LNCaP clone FGC (cell line): ENCODE measurements around the gene PLVAP.

Experiments used
- DNase-seq: peaks from one replicate; pipeline ENCODE4 v3.0.0-alpha.2; 2011; ENCODE audit warnings: low read depth
- H3K4me3 ChIP-seq: 2 replicates; pipeline ENCODE4 v1.5.1; 2011; ENCODE audit warnings: mild to moderate bottlenecking, low read depth, low read length, control low read depth
- TF ChIP-seq, protein P1 (sequence below): IDR thresholded peaks from 2 replicates; pipeline ENCODE4 v1.5.1; 2012; ENCODE audit warnings: mild to moderate bottlenecking; ENCODE audit not compliant: control insufficient read depth, insufficient read depth; ENCODE audit errors: extremely low read depth

The PLVAP gene

DNA sequence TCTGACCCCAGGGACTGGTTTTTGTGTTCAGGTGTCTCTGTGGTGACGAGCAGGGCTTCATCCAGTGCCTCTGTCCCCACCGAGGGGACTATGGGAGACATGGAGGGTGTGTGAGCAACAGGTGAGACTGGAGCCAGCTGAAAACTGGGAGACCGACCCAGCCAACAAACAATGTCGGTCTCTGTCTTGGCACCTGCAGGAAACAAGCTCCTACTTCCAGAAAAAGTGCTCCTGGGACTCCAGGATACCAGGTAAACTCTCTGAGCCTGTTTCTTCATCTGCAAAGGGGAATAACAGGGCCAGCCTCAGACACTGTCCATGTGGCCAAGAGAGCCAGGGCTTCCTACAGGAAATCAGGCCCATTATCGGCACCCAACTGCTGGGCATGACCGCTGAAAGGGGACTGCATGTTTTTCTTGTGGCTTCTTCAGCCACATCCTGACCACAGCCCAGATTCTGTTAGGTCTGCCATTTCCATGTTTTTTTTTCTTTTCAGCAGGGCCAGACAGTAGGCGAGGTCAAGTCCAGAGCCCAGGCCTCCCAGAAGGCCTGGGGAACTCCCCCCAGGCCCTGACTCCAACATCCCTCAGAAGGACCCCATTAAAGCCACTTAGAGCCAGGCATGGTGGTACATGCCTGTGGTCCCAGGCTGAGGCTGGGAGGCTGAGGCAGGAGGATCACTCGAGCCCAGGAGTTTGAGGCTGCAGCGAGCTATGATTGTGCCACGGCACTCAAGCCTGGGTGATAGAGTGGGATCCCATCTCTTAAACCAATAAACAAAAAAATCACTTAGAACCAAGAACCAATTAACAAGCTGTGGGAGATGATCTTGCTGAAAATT lies 29.1 kb upstream of the PLVAP start:
- TF ChIP-seq, protein P1, sequence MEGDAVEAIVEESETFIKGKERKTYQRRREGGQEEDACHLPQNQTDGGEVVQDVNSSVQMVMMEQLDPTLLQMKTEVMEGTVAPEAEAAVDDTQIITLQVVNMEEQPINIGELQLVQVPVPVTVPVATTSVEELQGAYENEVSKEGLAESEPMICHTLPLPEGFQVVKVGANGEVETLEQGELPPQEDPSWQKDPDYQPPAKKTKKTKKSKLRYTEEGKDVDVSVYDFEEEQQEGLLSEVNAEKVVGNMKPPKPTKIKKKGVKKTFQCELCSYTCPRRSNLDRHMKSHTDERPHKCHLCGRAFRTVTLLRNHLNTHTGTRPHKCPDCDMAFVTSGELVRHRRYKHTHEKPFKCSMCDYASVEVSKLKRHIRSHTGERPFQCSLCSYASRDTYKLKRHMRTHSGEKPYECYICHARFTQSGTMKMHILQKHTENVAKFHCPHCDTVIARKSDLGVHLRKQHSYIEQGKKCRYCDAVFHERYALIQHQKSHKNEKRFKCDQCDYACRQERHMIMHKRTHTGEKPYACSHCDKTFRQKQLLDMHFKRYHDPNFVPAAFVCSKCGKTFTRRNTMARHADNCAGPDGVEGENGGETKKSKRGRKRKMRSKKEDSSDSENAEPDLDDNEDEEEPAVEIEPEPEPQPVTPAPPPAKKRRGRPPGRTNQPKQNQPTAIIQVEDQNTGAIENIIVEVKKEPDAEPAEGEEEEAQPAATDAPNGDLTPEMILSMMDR: no peak
- H3K4me3 ChIP-seq: no peak overlapping the region
- no peak for DNase-seq

DNA sequence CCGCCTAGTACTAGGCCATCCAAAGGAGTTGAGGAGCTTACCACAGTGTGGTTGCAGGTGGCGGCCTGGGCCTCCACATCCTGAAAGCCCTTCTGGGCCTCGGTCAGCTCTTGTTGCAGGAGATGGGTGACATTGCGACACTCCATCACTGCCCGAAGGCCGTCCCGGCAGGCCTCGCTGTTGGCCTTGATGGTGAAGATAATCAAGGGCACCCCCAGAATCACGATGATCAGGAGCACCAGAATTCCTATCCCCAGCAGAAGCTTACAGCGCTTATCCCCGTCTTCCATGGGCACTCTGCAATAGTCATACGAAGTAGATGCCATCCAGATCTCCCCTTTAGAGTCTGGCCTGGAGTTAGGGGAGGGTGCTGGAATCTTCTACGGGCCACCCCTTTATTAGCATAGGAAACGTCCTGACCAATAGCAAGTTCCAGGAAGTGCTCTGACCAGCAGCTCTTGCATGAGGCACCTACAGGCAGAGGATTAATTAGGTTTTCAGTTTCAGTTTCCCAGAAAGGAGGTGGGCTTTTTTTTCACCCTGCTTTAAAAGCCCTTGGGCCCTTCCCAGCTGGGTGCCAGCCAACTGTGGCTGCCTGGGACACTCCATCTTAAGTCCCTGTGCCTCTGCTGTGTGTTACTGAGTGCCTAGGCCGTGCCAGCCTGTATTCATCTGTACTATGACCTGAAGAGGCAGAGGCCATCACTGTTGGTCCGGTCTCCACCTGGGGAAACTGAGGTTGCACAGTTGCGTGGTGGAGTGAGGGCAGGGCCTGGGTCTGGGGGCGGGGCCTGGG lies 28.3 kb upstream of the PLVAP start, which contains the start of gene BST2:
TSS of gene BST2 (minus strand) at position 381 of the 796 bp plus-strand sequence. CDS start at position 326, 55 bp downstream.
- DNase-seq: no peak
- no peak within 1 kb of the TSS for H3K4me3 ChIP-seq
- TF ChIP-seq, protein P1: no peak

DNA sequence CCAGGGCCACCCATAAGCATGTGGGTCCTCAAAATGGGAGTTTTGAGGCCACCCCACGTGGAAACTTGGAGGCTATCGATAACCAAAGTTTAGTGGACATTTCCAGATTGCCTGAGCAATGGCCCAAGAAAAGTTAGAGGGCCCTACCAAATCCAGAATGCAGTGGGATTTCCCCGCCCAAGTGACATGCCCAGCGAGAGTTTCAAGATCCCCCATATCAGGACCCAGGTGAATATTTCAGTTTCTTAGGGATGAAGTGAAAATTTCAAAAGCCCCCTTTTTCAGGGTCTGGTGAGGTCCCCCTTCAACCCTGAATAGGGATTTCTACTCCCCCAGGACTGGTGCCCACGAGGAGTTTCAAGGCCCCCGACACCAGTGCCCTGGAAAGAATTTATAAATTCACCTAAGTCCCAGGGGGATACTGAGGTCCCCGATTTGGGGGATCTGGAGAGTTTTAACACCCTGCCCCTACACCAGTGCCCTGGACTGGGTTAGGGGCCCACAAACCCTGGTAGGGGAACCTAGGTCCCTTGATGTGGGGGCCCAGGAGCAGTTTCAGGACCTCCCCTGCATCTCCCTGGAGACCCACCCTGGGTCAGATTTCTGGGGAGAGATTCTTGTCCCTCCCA lies 27.6 kb upstream of the PLVAP start:
- TF ChIP-seq, protein P1: no peak
- DNase-seq: no peak
- H3K4me3 ChIP-seq: no peak overlapping the region

DNA sequence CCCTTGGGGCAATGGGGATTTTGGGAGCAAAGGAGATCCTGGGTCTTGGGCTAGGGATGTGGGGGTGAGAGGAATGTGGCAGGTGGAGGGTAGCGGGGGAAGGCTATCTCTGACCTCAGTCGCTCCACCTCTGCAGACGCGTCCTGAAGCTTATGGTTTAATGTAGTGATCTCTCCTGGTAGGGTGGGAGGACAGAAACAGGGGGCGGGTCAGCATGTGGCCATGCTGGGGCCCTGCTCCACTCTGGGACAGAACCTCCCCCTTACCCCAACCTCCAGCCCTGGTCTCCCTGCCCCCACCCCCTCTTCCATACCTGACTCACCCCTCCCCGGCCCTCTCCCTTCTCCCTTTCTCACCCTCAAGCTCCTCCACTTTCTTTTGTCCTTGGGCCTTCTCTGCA lies 26.9 kb upstream of the PLVAP start:
- DNase-seq: no peak
- TF ChIP-seq, protein P1: no peak
- H3K4me3 ChIP-seq: no peak overlapping the region

DNA sequence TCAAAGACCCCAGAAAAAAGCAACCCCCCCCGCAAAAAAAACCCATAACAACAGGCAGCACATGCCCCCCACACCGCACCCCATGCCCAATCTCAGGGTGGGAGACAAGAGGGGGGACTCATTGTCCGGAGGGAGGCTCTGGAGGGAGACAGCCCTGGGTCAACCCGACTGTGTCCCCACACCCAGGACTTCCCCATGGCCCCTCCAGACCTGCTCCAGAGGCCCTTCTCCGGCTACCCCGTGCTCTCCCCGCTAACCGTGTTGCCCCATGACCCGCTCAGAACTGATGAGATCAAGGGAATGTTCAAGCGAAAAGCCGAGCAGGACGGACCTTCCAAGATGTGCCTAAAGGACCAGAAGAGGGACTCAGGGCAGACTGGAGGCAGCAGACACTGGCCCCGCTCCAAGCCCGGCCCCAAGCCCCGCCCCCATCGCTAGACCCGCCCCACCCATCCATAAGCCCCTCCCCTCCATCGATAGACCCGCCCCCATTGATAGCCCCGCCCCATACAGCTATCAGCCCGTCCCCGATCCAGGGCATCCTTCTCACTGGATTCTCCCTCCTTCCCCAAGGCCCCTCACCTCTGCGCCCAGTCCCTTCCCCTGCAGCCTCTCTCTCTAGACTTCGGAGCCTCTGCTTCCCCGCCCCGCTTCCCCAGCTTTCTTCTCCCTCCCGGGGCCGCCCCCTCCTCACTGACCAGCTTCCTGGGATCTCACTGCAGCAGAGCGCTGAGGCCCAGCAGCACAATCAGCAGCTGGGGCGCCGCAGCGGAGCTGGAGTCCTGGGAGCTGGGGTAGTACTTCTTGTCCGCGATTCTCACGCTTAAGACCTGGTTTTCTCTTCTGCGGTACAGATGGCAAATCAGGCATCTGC lies 26.1 kb upstream of the PLVAP start:
- DNase-seq: no peak
- no peak overlapping the region for H3K4me3 ChIP-seq
- TF ChIP-seq, protein P1: no peak

DNA sequence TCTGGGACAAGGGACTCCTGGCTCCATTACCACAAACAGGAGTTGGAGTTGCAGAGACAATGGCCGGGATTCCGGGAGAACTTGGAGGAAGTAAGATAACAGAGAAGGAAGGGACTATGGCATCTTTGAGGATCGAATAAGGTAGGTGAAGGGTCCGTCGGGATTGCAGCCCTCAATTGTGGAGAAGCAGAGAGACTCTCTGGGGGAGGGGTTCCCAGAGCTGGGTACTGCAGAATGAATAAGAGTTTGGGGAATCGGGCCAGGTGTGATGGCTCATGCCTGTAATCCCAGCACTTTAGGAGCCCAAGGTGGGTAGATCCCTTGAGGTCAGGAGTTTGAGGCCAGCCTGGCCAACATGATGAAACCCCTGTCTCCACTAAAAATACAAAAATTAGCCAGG lies 24.5 kb upstream of the PLVAP start:
- H3K4me3 ChIP-seq: no peak overlapping the region
- TF ChIP-seq, protein P1: no peak
- no peak for DNase-seq
